ENCODE data around the gene KRT15. TPM values are rescaled to one million over a fixed set of nuclear protein-coding genes. Genes with fewer than 3 reads are reported as not detected.
"Not testable (repeated sequence)": the region's sequence is repeated elsewhere in the genome, so short reads cannot be mapped to it uniquely, and the experiment has no call there.

The KRT15 gene
- total RNA-seq, 4 donors from 2014 or later = 0.80 to 17.6 (median 7.4) TPM

DNA sequence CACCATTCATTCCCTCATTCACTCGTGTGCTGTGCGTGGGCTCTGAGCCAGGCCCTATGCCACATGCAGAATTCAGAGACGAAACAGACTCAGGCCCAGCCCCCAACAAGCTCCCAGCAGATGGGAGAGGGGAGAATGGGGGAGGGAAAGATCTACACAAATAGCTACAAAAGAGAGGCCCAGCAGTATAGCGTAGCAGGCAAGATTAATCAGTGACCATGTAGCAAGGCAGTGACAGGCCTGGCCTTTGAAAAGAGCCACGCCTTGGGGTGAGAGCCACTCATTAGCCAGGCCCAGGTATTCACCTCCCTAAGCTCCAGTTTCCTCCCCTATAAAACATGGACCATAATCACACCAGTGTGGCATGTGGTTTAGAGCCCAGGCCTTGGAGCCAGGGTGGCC lies 25.8 kb upstream of the KRT15 start:
- Histone ChIP-seq H3K4me1 (peaks cover 5 to 53% (median 39%) of the 10 kb centered on the region in 4 donors), H3K4me3 (no peak overlapping the region), H3K27me3 (no peaks in the 10 kb centered on the region), H3K36me3 (no peaks in the 10 kb centered on the region), H3K27ac (peak overlapping the region; percentile 61 to 75 (median 70)), H3K9me3 (no peaks in the 10 kb centered on the region)
- in situ Hi-C loops (cut with MboI; ENCODE audit: low pct_ligation_motif_present in 1 of 4, low pct_unique_long_range_greater_than_20kb in 1 of 4, low sequenced_read_pairs in 3 of 4) (loop anchor here in 3 of 4 donors (10.0 to 25.0 kb wide), 3 partner anchors 120 to 640 kb away; no protein-coding TSS in a partner anchor), intact Hi-C loops (cut with DNase I; ENCODE audit: low total_unique reads) (no loop called here)
- TF ChIP-seq POLR2AphosphoS5 (IDR thresholded peaks at IDR 0.05) = peak in 2 of 3 donors; percentile 6 to 34
- TF ChIP-seq, protein P1, sequence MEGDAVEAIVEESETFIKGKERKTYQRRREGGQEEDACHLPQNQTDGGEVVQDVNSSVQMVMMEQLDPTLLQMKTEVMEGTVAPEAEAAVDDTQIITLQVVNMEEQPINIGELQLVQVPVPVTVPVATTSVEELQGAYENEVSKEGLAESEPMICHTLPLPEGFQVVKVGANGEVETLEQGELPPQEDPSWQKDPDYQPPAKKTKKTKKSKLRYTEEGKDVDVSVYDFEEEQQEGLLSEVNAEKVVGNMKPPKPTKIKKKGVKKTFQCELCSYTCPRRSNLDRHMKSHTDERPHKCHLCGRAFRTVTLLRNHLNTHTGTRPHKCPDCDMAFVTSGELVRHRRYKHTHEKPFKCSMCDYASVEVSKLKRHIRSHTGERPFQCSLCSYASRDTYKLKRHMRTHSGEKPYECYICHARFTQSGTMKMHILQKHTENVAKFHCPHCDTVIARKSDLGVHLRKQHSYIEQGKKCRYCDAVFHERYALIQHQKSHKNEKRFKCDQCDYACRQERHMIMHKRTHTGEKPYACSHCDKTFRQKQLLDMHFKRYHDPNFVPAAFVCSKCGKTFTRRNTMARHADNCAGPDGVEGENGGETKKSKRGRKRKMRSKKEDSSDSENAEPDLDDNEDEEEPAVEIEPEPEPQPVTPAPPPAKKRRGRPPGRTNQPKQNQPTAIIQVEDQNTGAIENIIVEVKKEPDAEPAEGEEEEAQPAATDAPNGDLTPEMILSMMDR (IDR thresholded peaks at IDR 0.05) = no peak
- WGBS, 2 donors (ENCODE audit: low coverage in 1 of 2) = 0 to 32% methylated on average over 1 to 5 of the region's 5 CpGs
- peak; percentile 69 for DNase-seq

DNA sequence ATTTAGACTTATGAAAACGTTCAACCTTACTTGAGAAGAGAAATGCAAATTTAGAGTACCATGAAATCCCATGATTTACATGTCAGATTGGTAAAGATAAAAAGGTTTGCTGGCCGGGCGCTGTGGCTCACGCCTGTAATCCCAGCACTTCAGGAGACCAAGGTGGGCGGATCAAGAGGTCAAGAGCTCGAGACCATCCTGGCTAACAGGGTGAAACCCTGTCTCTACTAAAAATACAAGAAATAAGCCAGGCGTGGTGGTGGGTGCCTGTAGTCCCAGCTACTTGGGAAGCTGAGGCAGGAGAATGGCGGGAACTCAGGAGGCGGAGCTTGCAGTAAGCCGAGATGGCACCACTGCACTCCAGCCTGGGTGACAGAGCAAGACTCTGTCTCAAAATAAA lies 24.1 kb upstream of the KRT15 start:
- in situ Hi-C loops (cut with MboI; ENCODE audit: low pct_ligation_motif_present in 1 of 4, low pct_unique_long_range_greater_than_20kb in 1 of 4, low sequenced_read_pairs in 3 of 4) = loop anchor here in 3 of 4 donors (10.0 to 25.0 kb wide), 3 partner anchors 122 to 638 kb away; no protein-coding TSS in a partner anchor
- Histone ChIP-seq H3K4me1 (peaks cover 0 to 36% (median 23%) of the 10 kb centered on the region in 4 donors), H3K27ac (peak overlapping the region; percentile 28 to 48 (median 44))
- WGBS, 2 donors (ENCODE audit: low coverage in 1 of 2) = 66 to 79% methylated on average over 10 of the region's 10 CpGs
- H3K27me3 ChIP-seq; intact Hi-C loops (cut with DNase I; ENCODE audit: low total_unique reads); H3K9me3 ChIP-seq; DNase-seq; H3K36me3 ChIP-seq; H3K4me3 ChIP-seq: not testable (repeated sequence)

DNA sequence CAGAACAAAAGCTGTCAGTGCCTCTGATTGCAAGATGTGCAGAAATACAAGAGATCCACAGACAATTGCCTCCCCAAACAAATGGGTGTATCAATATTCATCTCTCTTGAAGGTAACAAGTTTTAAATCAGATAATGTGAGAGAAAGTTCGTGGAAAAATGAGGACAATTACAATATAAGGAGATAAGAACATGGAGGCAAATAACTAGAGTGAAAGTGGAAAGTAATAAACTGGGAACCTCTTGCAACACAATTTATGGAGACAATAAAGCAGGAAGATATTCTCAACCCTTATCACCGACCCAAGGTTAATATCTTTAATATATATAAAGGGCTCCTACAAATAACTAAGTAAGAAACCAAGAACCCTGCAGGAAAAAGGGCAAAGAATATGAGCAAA lies 23.7 kb upstream of the KRT15 start:
- H3K9me3 ChIP-seq = no peaks in the 10 kb centered on the region
- DNase-seq = no peak
- intact Hi-C loops (cut with DNase I; ENCODE audit: low total_unique reads) (no loop called here), in situ Hi-C loops (cut with MboI; ENCODE audit: low pct_ligation_motif_present in 1 of 4, low pct_unique_long_range_greater_than_20kb in 1 of 4, low sequenced_read_pairs in 3 of 4) (loop anchor here in 3 of 4 donors (10.0 to 25.0 kb wide), 3 partner anchors 122 to 638 kb away; no protein-coding TSS in a partner anchor)
- TF ChIP-seq, protein P1 (IDR thresholded peaks at IDR 0.05) = no peak
- TF ChIP-seq EP300 (IDR thresholded peaks at IDR 0.05; ENCODE audit: low read depth) (no peak), POLR2AphosphoS5 (IDR thresholded peaks at IDR 0.05) (no peak), POLR2A (IDR thresholded peaks at IDR 0.05) (no peak)
- peak overlapping the region; percentile 28 to 48 (median 44) for H3K27ac ChIP-seq
- no peaks in the 10 kb centered on the region for H3K27me3 ChIP-seq
- no peaks in the 10 kb centered on the region for H3K36me3 ChIP-seq
- no peak overlapping the region for H3K4me3 ChIP-seq
- peaks cover 0 to 32% (median 19%) of the 10 kb centered on the region in 4 donors for H3K4me1 ChIP-seq
- 34 to 45% methylated on average over 2 of the region's 2 CpGs for WGBS, 2 donors (ENCODE audit: low coverage in 1 of 2)

DNA sequence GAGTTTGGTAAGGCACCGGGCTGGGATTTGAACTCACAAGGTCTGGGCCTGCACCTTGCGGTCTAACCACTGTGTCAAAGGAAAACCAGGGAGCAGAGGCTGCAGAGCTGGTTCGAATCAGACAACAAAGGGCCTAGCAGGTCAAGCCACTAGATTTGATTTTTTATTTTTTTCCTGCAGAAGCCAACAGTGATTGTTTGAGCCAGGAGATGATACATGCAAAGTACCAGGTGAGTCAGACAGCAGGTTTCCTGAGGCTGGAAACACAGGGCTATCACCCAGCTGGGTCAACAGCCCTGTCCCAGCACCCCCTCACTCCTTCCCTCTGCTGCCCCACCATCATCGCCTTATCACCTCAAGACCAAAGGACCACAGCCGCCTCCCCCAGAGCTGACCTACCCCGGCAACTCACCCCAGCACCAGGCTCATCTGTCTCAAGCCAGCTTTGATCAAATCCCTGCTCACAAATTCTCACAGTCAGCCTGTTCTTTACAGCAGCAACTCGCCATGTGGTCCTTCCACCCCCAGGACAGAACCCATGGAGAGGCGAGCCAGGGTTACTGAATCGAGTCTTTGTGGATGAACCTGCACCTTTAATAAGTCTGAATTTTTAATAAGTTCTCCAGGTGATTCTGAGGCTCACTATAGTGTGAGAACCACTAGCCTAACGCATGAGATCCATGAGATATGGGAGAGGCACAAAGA lies 22.4 kb upstream of the KRT15 start:
- DNase-seq = no peak
- 92 to 100% methylated on average over 3 to 10 of the region's 10 CpGs for WGBS, 2 donors (ENCODE audit: low coverage in 1 of 2)
- no peaks in the 10 kb centered on the region for H3K36me3 ChIP-seq
- no peak overlapping the region for H3K4me3 ChIP-seq
- intact Hi-C loops (cut with DNase I; ENCODE audit: low total_unique reads) = no loop called here
- in situ Hi-C loops (cut with MboI; ENCODE audit: low pct_ligation_motif_present in 1 of 4, low pct_unique_long_range_greater_than_20kb in 1 of 4, low sequenced_read_pairs in 3 of 4) = loop anchor here in 3 of 4 donors (10.0 to 25.0 kb wide), 3 partner anchors 124 to 636 kb away; no protein-coding TSS in a partner anchor
- TF ChIP-seq, protein P1 (IDR thresholded peaks at IDR 0.05) = no peak
- TF ChIP-seq EP300 (IDR thresholded peaks at IDR 0.05; ENCODE audit: low read depth) = no peak
- TF ChIP-seq POLR2AphosphoS5 (IDR thresholded peaks at IDR 0.05) = no peak
- TF ChIP-seq POLR2A (IDR thresholded peaks at IDR 0.05) = no peak
- H3K9me3 ChIP-seq = no peaks in the 10 kb centered on the region
- peaks cover 0 to 30% (median 18%) of the 10 kb centered on the region in 4 donors for H3K4me1 ChIP-seq
- H3K27ac ChIP-seq = no peak overlapping the region
- H3K27me3 ChIP-seq = no peaks in the 10 kb centered on the region
